Esophagus (tissue), 2 donors: ENCODE data around the gene ABHD12. TPM values are rescaled to one million over a fixed set of nuclear protein-coding genes. Genes with fewer than 3 reads are reported as not detected.

Experiments
- polyA plus RNA-seq, 2 donors: library from polyadenylated mRNA; stranded (reverse); fragments of 200-250 nt; gene quantifications; one replicate each; pipeline ENCODE4 v1.2.3, GENCODE V29; 2013
- donor health status: healthy with polysubstance abuse.
- donor health status: Bipolar disorder and iron deficiency.

The ABHD12 gene
- polyA plus RNA-seq, 2 donors = 36.9 to 42.3 TPM

Other genes starting within 250 kb of the ABHD12 start
- 10 to 100 TPM; 26.4 to 38.5 TPM for gene ENTPD6, start 195.1 kb downstream of the ABHD12 start, polyA plus RNA-seq
- gene PYGB, start 142.8 kb downstream of the ABHD12 start, polyA plus RNA-seq = 10 to 100 TPM; 38.0 to 59.7 TPM
- gene GINS1, start 16.8 kb upstream of the ABHD12 start, polyA plus RNA-seq = 1 to 10 TPM; 4.1 to 5.9 TPM
- 1 to 10 TPM; 5.5 to 9.9 TPM for gene NINL, start 194.7 kb upstream of the ABHD12 start, polyA plus RNA-seq
- 1 to 10 TPM; 1.3 to 2.1 TPM for gene NANP, start 233.2 kb upstream of the ABHD12 start, polyA plus RNA-seq